HFFc6 (cell line): ENCODE data around the gene ATXN7L1. TPM values are rescaled to one million over a fixed set of nuclear protein-coding genes. Genes with fewer than 3 reads are reported as not detected.

Experiments used
- DNase-seq: peaks from one replicate; pipeline ENCODE4 v3.0.0-alpha.2; 2018
- H3K27ac Mint-ChIP-seq: 2 replicates; pipeline ENCODE4 v1.8.0; 2020; ENCODE audit warnings: mild to moderate bottlenecking, mixed read lengths
- H3K27me3 Mint-ChIP-seq: 2 replicates; pipeline ENCODE4 v1.8.0; 2021; ENCODE audit warnings: mild to moderate bottlenecking, moderate library complexity, mixed read lengths; ENCODE audit not compliant: insufficient read depth
- H3K36me3 Mint-ChIP-seq: 2 replicates; pipeline ENCODE4 v1.8.0; 2021; ENCODE audit warnings: low read depth, mixed read lengths
- H3K4me1 Mint-ChIP-seq: 2 replicates; pipeline ENCODE4 v1.8.0; 2020; ENCODE audit warnings: low read depth, mixed read lengths
- H3K4me3 Mint-ChIP-seq: 2 replicates; pipeline ENCODE4 v1.8.0; 2020; ENCODE audit warnings: mild to moderate bottlenecking, moderate library complexity, mixed read lengths
- H3K9me3 Mint-ChIP-seq: 2 replicates; pipeline ENCODE4 v1.8.0; 2020; ENCODE audit warnings: mild to moderate bottlenecking, mixed read lengths
- CTCF ChIP-seq: fragments of 200-600 bp; sonication (generic); IDR thresholded peaks from 2 replicates; pipeline ENCODE4 v1.5.0; 2021; ENCODE audit warnings: antibody characterized with exemption, mild to moderate bottlenecking
- total RNA-seq, 6 experiments: library from RNA; stranded (reverse); fragmentation: NEBNext Ultra II Directional; extraction: Animal tissue kit (Norgen Biotek cat#: 25700); gene quantifications; 2 replicates in 1 of 6; 3 replicates in 5 of 6; pipeline ENCODE4 v1.2.3, GENCODE V29; 2021

The ATXN7L1 gene
- total RNA-seq, 6 experiments from 2014 or later = 8.4 to 11.4 (median 9.8) TPM

GRCh38 chr7:105625986-105626385 is 250.4 kb downstream of the ATXN7L1 start:
- Mint-ChIP-seq H3K4me3 (no peak overlapping the region), H3K36me3 (peaks cover 25% of the 10 kb centered on the region), H3K27ac (no peak overlapping the region), H3K27me3 (no peaks in the 10 kb centered on the region), H3K4me1 (peaks cover 8% of the 10 kb centered on the region; the same call in 1 of the 2 replicates), H3K9me3 (no peaks in the 10 kb centered on the region)
- TF ChIP-seq CTCF = no peak
- DNase-seq = no peak

DNA sequence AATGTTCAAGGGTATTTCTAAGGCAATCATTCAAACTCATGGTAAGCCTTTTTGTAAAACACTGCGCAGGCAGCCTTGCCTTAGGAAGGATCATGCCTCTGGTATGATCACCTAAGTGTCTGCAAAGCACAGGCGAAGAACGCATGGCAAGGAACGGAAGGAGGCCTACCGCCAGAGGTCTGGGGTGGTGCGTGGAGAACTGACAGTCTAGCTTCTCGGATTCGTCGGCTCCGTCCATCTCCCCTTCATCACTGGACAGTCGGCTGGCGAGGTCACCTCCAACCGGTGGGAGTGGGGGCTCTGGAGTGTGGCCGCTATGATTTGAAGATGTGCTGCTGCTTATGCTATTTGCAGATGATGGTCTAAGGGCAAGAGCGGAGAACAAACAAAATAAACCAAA is 252.5 kb downstream of the ATXN7L1 start:
- no peak for DNase-seq
- Mint-ChIP-seq H3K4me3 (no peak overlapping the region), H3K27ac (no peak overlapping the region), H3K36me3 (peaks cover 25% of the 10 kb centered on the region), H3K9me3 (no peaks in the 10 kb centered on the region), H3K27me3 (no peaks in the 10 kb centered on the region), H3K4me1 (peaks cover 8% of the 10 kb centered on the region; the same call in 1 of the 2 replicates)
- no peak for TF ChIP-seq CTCF

DNA sequence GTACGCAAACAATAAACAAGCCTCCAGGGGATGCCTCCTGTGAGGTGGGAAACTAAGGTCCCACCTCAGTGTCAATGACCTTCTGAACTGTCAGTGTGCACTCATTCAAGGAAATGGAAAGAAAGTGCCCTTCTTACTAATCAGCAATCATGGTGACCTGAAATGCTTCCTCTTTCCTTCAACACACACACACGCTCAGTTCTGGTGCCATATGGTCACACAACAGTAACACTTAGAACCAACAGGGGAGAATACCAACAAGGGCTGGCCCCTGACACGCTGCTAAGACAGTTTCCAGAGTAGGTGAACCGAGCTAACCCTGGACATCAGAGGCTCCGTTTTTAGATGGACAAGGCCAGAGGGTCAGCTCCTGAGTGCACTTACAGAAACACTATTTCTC is 253.0 kb downstream of the ATXN7L1 start:
- Mint-ChIP-seq H3K36me3 (peaks cover 25% of the 10 kb centered on the region), H3K27me3 (no peaks in the 10 kb centered on the region), H3K27ac (no peak overlapping the region), H3K9me3 (no peaks in the 10 kb centered on the region), H3K4me3 (no peak overlapping the region), H3K4me1 (peaks cover 8% of the 10 kb centered on the region; the same call in 1 of the 2 replicates)
- no peak for TF ChIP-seq CTCF
- DNase-seq = no peak

GRCh38 chr7:105622106-105622731 is 254.2 kb downstream of the ATXN7L1 start:
- peaks cover 25% of the 10 kb centered on the region for H3K36me3 Mint-ChIP-seq
- H3K27ac Mint-ChIP-seq = no peak overlapping the region

GRCh38 chr7:105621617-105622016 is 254.8 kb downstream of the ATXN7L1 start:
- no peak for TF ChIP-seq CTCF
- Mint-ChIP-seq H3K27me3 (no peaks in the 10 kb centered on the region), H3K4me3 (no peak overlapping the region), H3K27ac (no peak overlapping the region), H3K9me3 (no peaks in the 10 kb centered on the region), H3K4me1 (peaks cover 8% of the 10 kb centered on the region; the same call in 1 of the 2 replicates), H3K36me3 (peaks cover 22% of the 10 kb centered on the region)
- peak; percentile 5 for DNase-seq

More at GRCh38 chr7:105622106-105622731, 254.2 kb downstream of the ATXN7L1 start:
- Mint-ChIP-seq H3K4me1 (peaks cover 8% of the 10 kb centered on the region; the same call in 1 of the 2 replicates), H3K4me3 (no peak overlapping the region), H3K27me3 (no peaks in the 10 kb centered on the region), H3K9me3 (no peaks in the 10 kb centered on the region)
- DNase-seq = no peak
- no peak for TF ChIP-seq CTCF
